ENCODE results near the gene CDK14. TPM values are rescaled to one million over a fixed set of nuclear protein-coding genes. Genes with fewer than 3 reads are reported as not detected.
A peak's percentile ranks its signal among the peaks of the same experiment; 100 is the strongest.

Gene CDK14
- total RNA-seq, 1 donor from 2014 or later, result 52.3 TPM

GRCh38 chr7:90688810-90689209 is 92.7 kb downstream of the CDK14 start:
- Histone ChIP-seq H3K79me2 (ENCODE audit: low read depth) (peaks cover 46% of the 10 kb centered on the region), H3K4me2 (peak overlapping the region; percentile 64), H3K4me1 (peaks cover 25% of the 10 kb centered on the region), H3K9ac (no peak overlapping the region), H3K27me3 (no peaks in the 10 kb centered on the region), H4K20me1 (ENCODE audit: low read depth) (peaks cover 30% of the 10 kb centered on the region), H3F3A (ENCODE audit: low read depth) (no peaks in the 10 kb centered on the region), H3K4me3 (no peak overlapping the region), H3K27ac (no peak overlapping the region), H2AFZ (replicated peaks) (no peak overlapping the region), H3K9me3 (ENCODE audit: low read depth) (no peaks in the 10 kb centered on the region), H3K36me3 (no peaks in the 10 kb centered on the region)
- H3K27ac Mint-ChIP-seq, result peak overlapping the region; percentile 27
- peaks cover 3% of the 10 kb centered on the region for H3K27me3 Mint-ChIP-seq (ENCODE audit: insufficient read depth, low read depth)
- peaks cover 14% of the 10 kb centered on the region for H3K4me1 Mint-ChIP-seq
- TF ChIP-seq CTCF (IDR thresholded peaks at IDR 0.05) (no peak), EZH2phosphoT487 (IDR thresholded peaks at IDR 0.05) (no peak), EZH2 (IDR thresholded peaks at IDR 0.05) (no peak)
- peaks cover 8% of the 10 kb centered on the region for H3K36me3 Mint-ChIP-seq
- peak; percentile 72 for DNase-seq (ENCODE audit: low spot score)
- no peak overlapping the region for H3K4me3 Mint-ChIP-seq
- H3K9me3 Mint-ChIP-seq, result no peaks in the 10 kb centered on the region

GRCh38 chr7:90689260-90689659 is 93.1 kb downstream of the CDK14 start:
- Histone ChIP-seq H3K36me3 (no peaks in the 10 kb centered on the region), H3K27ac (no peak overlapping the region), H3K27me3 (no peaks in the 10 kb centered on the region), H3K9me3 (ENCODE audit: low read depth) (no peaks in the 10 kb centered on the region), H3K4me3 (no peak overlapping the region), H3K9ac (no peak overlapping the region), H3F3A (ENCODE audit: low read depth) (no peaks in the 10 kb centered on the region), H2AFZ (replicated peaks) (no peak overlapping the region), H4K20me1 (ENCODE audit: low read depth) (peaks cover 30% of the 10 kb centered on the region), H3K79me2 (ENCODE audit: low read depth) (peaks cover 46% of the 10 kb centered on the region), H3K4me2 (peak overlapping the region; percentile 64), H3K4me1 (peaks cover 25% of the 10 kb centered on the region)
- Mint-ChIP-seq H3K36me3 (peaks cover 9% of the 10 kb centered on the region), H3K4me1 (peaks cover 14% of the 10 kb centered on the region), H3K9me3 (no peaks in the 10 kb centered on the region), H3K4me3 (no peak overlapping the region), H3K27ac (no peak overlapping the region), H3K27me3 (ENCODE audit: insufficient read depth, low read depth) (peaks cover 3% of the 10 kb centered on the region)
- DNase-seq (ENCODE audit: low spot score), result no peak
- TF ChIP-seq EZH2 (IDR thresholded peaks at IDR 0.05) (no peak), CTCF (IDR thresholded peaks at IDR 0.05) (no peak), EZH2phosphoT487 (IDR thresholded peaks at IDR 0.05) (no peak)

GRCh38 chr7:90690159-90690858 is 94.2 kb downstream of the CDK14 start:
- peaks cover 30% of the 10 kb centered on the region for H4K20me1 ChIP-seq (ENCODE audit: low read depth)
- no peak for TF ChIP-seq CTCF (IDR thresholded peaks at IDR 0.05)
- no peak for DNase-seq (ENCODE audit: low spot score)
- H3K4me3 ChIP-seq, result no peak overlapping the region
- no peak overlapping the region for H3K9ac ChIP-seq
- H3K36me3 Mint-ChIP-seq, result peaks cover 9% of the 10 kb centered on the region
- H3K27ac ChIP-seq, result no peak overlapping the region
- H3K4me1 ChIP-seq, result peaks cover 25% of the 10 kb centered on the region
- no peaks in the 10 kb centered on the region for H3K27me3 ChIP-seq
- H3K27ac Mint-ChIP-seq, result no peak overlapping the region
- no peak overlapping the region for H3K4me3 Mint-ChIP-seq
- H2AFZ ChIP-seq (replicated peaks), result no peak overlapping the region
- no peaks in the 10 kb centered on the region for H3K9me3 ChIP-seq (ENCODE audit: low read depth)
- H3K27me3 Mint-ChIP-seq (ENCODE audit: insufficient read depth, low read depth), result peaks cover 3% of the 10 kb centered on the region
- no peaks in the 10 kb centered on the region for H3K9me3 Mint-ChIP-seq
- H3K4me2 ChIP-seq, result no peak overlapping the region
- peaks cover 14% of the 10 kb centered on the region for H3K4me1 Mint-ChIP-seq
- peaks cover 5% of the 10 kb centered on the region for H3K36me3 ChIP-seq
- no peaks in the 10 kb centered on the region for H3F3A ChIP-seq (ENCODE audit: low read depth)
- H3K79me2 ChIP-seq (ENCODE audit: low read depth), result peaks cover 52% of the 10 kb centered on the region
